Stomach (tissue), 4 donors: ENCODE results near the gene ARHGAP25.

Source experiments
- CTCF ChIP-seq, 7 experiments: fragments of 450-650 bp in 4 of 7; fragments of 200-600 bp in 3 of 7; sonication (generic) in 3 of 7; IDR thresholded peaks; one replicate each; pipeline ENCODE4 v1.5.1; 2016 to 2019; ENCODE audit warnings: antibody characterized with exemption in 7 of 7, control low read depth in 2 of 7, mild to moderate bottlenecking in 1 of 7
- POLR2A ChIP-seq, 4 donors: fragments of 450-650 bp; IDR thresholded peaks; one replicate each; pipeline ENCODE4 v1.6.1; 2016; ENCODE audit warnings: antibody characterized with exemption in 4 of 4, control low read depth in 2 of 4, mild to moderate bottlenecking in 1 of 4, moderate library complexity in 1 of 4
- POLR2AphosphoS5 ChIP-seq, 3 donors: sonication (generic); formaldehyde crosslinking; IDR thresholded peaks; one replicate each; pipeline ENCODE4 v1.6.1; 2016; ENCODE audit warnings: antibody characterized with exemption in 3 of 3

- TF ChIP-seq CTCF (IDR thresholded peaks at IDR 0.05) (no peak), POLR2A (IDR thresholded peaks at IDR 0.05) (no peak), POLR2AphosphoS5 (IDR thresholded peaks at IDR 0.05) (no peak)
These were observed 6.6 kb downstream of the ARHGAP25 start for GRCh38 chr2:68741238-68741637.
